Measurements from ENCODE around the gene ACTR1B.

GRCh38 chr2:97704989-97705388, 41.1 kb upstream of the ACTR1B start:
- TF ChIP-seq CTCF (conservative IDR thresholded peaks at IDR 0.05; ENCODE audit: low read length): no peak
- TF ChIP-seq EZH2phosphoT487 (IDR thresholded peaks at IDR 0.05; ENCODE audit: borderline replicate concordance, low read depth, low read length): no peak

Measured in OCI-LY7 (cell line).